Endometrium (tissue), 2 donors: ENCODE measurements around the gene TMEM87B.

ENCODE experiments used
- FAIRE-seq: peaks from 2 replicates; lab custom pipeline; 2012; peaks lifted over from hg19 to GRCh38; lab: Jason Lieb, UNC
- donor health status: control.
- donor health status: control.

TMEM87B gene

DNA sequence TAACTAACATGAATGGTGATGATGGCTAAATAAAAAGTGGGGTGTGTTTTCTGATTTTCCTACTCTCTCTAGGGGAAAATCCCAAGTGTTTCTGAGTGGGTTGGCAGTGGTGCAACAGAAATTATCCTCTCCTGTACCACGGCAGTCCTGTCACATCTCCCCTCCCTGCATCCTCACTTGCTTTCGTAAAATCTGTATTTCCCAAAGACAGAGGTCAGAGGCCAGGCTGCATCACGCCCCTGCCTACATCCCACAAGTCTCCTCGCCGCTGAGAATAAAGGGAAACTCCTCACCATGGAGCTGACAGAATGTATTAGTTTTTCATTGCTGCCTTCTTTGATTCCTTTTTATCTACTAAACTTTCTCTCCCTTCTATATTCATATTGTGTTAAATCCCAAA, 96.2 kb downstream of the TMEM87B start:
- no peak for FAIRE-seq

DNA sequence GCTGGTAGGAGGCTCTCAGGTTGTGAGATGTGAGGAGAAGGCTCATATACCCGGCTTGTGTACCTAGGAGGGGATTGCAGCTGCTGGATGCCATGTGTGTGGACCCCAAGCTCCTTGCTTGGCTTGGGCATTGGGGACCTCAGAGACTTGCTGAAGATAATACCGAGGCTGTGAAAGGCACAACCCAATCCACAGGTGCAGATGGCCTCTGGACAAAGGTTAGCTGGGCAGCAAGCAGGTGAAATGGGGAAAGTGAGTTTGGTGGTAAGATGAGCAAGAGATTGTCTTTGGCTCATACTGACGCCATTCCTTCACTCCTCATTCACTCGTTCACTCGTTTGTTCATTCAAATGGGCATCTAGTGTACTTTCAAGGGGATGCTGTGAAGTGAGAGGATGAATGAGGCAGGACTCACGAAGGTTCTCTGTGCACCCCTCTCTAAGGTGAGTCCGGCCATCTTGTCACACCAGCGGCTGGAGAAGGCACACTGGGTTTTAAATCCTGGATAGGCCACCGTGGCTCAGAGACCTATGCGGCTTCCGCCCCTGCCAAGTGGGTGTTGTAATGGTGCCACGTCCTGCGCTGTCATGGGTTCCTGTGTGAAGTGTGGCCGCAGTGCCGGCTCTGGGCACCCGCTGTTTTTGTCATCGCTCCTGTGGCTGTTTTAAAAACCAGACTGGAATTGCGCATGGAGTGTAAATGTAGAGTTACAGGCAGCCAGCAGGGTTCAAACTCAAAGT, 96.8 kb downstream of the TMEM87B start:
- no peak for FAIRE-seq

DNA sequence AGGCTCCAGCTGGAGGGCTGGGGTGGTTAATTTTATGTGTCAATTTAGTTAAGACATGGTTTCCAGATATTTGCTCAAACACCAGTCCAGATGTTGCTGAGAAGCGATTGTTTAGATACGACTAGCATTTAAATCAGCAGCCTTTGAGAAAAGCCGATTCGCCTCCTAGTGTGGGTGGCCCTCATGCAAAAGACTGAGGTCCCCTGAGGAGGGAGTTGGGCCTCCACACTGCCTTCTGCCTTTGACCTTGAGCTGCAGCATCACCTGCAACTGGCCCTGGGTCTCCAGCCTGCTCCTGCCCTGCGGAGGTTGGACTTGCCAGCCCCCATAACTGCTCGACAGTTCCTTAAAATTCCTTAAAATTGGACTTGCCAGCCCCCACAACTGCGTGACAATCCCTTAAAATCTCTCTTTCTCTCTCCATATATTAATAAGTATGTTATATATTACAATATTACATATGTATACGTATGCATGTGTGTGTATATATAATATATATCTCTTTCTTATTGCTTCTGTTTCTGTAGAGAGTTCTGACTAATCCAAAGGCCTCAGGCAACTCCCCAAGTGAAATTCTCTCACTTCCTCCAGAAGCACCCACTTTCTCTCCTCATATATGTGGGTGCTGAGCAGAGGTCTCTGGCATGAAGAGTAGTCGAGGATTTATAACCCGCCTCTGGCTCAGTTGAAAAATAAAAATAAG, 97.6 kb downstream of the TMEM87B start:
- FAIRE-seq = no peak

DNA sequence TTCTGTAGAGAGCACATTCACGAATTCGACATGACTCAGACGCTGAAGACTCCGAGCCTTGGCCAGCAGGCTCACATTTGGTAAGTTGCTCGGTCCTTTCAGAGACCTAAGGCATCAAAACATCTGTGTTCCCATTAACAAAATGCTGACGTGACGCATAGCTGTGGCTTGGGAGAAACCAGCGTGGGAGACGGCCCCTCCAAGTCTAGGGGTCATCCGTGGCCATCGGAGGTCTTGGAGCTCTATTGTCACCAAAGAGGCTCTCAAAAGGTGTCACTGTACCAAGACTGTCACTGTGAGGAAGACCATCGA, 98.1 kb downstream of the TMEM87B start:
- no peak for FAIRE-seq

DNA sequence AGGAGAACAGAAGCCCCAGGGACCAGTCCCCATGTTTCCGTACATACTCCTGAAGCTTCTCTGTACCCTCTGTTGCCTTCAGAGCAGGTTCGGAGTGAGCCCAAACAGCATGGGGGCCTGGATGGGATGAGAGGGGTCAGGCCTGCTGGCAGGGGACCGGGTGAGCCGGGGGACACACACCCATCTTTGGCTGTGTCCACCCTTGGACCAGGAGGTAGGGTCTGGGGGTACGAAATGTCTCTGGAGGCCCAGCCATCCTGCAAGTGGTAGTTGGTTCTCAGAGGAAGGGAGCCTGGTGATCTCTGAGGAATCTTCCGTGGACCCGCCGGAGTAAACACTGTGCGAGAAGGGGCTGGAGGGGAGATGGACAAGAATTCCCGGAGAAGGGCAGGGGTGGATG, 98.4 kb downstream of the TMEM87B start:
- FAIRE-seq = no peak

DNA sequence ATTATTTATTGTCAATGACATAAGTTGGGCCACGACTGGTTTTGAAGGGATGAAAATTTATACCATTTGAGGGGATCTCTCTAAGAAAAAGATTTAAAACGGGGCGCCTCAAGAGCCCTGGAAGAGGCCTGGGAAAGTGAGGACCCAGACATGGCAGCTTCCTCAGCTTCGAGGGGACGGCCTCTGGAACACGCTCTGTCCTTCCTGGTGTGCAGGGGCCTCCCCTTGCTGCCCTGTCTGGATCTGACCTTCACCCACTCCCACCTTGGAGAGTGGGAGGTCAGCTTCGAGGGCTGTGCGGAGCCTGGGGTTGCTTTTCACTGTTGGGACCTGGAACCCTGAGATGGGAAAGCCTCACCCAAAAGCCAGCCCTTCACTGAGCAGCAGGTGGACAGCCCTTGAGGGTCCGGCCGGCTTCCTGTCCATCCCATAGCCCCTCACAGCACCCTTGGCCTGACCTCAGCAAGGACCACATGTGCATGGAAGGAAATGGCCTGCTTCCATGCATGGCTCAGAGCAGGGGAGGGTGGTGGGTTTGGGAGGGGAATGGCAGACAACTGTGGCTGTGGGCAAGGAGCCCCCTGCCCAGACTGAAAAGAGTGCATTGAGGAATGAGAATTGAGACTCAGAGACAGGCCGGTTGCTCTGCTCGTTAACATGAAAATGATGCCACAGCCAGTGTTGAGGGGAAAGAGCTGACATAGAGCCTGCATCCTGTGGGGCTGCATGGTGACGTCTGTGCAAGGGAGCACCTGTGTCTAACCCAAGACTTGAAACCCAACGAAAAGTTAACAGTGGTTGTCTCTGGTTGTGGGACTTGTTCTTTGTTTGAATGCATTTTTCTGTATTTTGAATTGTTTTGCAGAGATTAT, 99.4 kb downstream of the TMEM87B start:
- FAIRE-seq = no peak

DNA sequence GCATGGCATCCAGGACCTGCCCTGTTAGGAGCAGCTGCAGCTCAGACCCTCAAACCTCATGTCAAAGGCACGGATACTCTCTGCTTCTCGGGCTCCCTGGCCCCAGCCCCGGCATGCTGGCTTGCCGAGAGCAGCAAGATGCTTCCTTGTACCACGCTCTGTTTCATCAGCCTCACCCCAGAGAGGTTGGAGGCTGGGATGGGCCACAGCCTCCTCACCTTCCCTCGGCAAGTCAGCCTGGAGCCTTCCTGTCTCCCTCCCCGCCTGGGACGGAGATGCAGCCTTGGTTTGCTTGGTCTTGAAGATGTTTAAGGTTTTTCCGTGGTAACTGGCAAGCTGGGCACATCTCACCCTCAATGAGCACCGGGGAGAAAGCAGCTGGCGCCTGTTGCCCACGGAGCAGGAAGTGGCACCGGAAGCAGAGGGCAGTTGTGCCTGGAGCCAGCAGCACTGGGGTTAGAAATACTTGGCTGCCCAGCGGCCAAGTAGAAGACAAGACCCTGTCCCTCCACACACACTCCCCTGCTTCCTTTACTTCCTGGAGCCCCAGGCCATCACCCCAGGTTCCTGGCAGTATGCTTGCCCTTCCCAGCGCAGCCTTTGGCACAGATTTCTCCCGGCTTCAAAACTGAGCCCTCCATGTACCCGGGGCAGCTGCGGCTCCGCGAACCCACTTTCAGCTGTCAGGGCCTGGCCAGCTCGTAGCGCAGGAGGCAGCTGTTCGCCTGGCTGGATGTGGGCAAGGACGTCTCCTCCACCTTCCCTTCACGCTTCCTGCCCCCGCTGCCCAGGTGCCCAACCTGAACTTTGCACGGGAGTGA, 100.5 kb downstream of the TMEM87B start:
- FAIRE-seq = no peak

DNA sequence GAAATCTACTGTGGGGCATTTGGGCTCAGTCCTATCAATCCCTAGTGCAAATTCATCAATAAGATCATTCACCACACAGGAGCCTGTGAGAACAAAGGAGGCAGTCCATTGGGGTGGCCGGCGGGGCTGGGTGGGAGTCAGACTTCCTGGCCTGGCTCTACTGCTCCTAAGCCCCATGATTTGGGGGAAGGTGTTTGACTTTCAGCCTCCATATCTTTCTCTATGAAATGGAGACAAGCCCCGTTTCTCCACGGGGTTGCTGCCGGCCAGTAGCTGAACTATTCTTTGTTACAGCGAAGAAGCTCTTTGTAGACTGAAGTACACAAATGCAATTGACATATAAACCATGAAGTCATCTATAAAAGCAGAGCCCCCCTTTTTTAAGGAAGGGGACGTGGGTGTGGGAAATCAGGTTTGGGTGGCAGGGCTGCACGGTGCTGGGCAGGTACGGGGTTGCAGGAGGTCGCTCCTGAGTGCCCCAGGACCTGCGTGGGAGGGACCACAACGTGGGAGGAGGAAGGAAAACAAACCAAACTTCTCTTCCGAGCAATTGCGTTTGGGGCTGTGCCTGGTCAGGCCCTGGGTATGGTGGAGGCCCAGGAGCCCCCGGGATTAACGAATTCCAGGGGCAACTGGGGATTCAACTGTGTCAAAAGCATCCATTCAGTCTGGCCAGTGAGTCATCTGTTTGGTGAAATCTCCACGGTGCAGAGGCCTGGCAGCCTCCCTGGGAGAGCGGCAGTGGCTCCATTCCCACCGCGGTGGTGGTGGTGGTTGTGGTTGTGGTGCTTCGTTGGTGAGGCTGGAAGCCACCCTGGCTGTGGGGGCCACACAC, 101.3 kb downstream of the TMEM87B start:
- FAIRE-seq = no peak

DNA sequence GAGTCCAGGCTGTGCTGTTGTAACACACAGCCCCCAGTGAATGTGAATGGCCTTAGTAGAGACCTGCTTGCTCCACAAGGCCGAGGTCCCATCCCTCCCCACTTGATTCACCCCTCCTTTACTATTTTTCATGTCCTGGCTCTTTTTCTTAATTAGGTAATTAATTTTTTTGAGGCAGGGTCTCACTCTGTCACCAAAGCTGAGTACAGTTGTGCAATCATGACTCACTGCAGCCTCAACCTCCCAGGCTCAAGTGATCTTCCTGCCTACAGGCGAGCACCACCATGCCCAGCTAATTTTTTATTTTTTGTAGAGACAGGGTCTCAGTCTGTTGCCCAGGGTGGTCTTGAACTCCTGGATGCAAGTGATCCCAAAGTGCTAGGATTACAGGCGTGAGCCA, 102.4 kb downstream of the TMEM87B start:
- FAIRE-seq = no peak

DNA sequence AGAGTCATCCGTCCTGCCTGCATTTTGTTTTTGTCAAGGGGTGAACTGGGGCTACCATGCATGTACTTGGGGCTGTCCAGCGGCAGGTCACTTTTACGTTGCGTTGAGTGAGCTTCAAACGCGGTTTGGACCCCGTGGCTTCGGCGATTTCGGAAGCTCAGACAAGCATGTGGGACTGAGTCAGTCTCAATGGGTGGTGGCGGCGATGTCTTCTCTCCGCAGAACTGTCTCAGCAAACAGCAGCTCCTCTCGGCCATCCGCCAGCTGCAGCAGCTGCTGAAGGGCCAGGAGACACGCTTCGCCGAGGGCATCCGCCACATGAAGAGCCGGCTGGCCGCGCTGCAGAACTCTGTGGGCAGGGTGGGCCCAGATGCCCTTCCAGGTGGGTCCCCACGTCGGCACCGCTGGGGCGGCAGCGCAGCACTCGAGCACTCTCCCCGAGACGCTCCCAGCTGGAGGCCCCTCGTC, 104.4 kb downstream of the TMEM87B start:
- no peak for FAIRE-seq

DNA sequence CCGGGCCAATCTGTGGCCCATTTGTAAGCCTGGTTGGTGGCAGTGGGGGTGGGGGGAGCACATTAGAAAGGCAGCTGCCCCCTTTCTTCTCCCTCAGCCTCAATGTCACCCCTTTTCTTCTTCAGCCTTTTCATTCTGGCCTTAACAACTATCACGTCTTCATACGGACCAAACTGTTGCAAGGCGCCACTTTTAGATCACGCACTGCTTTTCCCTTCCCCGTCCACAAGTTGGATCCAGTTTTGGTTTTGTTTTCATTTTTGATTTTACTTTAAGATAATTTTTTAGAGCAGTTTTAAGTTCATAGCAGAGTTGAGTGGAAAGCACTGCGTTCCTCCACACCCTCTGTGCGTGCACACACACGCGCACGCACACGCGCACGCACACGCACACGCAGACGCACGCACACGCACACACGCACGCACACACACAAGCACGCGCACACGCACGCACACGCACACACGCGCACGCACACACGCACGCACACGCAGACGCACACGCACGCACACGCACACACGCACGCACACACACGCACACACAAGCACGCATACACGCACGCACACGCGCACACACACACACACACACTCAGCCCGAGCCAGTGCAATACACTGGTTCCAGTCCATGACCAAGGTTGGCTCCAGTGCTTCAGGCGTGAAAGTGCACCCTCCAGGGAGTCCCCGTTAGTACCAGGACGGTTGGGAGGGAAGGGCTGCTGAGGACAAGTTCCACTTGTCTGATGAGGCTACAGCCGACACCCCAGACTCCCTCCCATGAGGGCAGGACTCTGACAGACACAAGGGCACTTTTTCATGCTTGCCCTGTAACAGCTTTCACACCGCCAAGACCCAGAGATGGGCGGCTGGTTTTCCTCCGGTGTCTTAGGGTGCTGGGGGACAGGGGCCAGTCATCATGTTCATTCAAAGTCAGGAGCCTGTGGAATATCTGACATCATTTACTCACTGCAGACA, 105.5 kb downstream of the TMEM87B start:
- no peak for FAIRE-seq

DNA sequence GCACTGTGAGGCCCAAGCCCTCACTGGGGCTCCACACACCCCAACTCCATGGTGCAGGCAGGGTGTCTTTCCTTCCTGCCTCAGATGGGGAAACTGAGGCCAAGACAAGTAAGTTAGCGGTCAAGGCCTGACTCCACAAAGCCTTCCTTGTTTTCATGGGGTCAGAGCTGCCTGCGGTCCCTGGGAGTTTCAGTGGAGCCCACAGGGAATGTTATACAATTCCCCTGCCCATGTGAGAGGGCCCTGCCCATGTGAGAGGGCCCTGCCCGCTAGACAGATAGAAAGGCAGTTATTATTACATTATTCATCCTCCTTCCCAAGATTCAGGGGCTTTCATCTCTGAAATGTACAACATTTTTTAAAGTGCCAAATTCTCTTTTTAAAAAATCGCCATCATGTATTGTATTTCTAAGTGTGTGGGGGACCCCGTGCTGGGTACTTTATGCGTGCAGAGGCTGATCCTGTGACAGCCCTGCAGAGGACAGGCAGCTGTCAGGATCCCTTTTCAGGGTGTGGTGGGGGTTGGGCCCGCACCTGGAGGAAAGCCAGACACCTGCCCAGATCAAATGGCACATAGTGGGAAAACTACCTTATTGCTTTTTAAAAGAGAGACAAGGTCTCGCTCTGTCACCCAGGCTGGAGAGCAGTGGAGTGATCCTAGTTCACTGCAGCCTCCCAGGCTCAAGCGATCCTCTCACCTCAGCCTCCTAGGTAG, 106.5 kb downstream of the TMEM87B start:
- FAIRE-seq = no peak

DNA sequence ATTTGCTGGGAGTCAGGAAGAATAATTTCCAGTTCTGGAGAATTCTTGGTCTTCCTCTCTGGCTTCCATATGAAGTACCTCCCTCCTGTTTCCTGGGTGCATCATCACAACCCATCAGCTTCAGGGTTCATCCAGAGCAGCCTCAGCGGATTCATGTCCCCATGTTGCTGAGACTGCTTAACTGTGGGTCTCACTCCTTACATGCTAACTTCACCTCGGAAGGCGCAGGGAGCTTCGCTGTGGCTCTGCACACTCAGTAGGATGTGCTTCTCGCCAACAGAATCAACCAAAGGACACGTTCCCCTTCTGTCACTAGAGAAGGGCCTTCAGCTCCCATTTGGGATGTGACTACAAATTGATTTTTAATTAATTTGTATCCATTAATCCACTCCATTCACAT, 107.3 kb downstream of the TMEM87B start:
- no peak for FAIRE-seq

DNA sequence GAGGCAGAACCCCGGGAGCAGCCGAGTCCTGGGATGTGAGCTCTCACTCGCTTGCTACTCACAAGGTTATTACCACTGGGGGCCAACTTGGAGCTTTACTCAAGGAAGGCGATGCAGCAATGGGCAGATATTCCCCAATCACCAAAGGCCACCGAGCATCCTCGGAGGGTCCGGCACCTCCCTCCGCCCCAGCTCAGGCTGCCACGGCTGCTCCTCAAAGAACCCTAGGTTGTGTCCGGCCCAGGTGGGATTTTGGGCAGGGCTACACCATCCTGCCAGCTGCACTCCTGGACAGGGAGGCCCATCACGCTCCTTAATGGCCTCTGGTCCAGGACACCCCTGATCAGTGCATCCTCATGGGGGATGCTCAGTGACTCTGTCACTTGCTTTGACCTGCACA, 107.9 kb downstream of the TMEM87B start:
- FAIRE-seq = no peak

DNA sequence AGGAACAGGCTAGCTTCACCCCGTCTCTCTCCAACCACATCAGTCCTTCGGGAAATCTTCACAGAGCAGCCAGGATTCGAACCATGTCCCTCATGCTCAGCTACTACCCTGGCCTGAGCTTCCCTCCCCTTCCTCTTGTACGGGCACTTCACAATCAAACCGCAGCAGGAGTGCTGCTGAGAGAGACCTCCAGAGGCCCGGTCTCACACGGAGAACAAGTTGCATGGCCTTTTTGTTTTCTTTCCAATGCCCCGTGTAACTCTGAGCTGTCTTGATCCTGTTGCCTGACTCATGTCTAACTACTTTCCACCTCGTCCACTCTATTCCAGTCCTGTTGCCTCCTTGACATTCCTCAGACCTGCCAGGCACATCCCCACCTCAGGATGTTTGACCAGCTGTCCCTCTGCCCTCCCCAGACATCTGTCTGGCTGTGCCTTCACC, 108.5 kb downstream of the TMEM87B start:
- no peak for FAIRE-seq

DNA sequence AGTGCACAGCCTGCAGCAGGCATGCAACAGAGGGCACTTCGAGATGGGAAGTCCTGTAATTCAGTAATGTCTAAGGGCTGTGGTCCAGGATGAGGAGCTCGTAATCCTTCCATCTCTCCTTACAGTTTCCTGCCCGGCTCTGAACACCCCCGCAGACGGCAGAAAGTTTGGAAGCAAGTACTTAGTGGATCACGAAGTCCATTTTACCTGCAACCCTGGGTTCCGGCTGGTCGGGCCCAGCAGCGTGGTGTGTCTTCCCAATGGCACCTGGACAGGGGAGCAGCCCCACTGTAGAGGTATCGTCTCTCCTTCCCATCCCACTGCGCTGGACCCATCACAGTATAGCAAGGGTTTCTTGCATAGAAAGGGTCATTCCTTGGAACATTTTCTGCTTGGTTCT, 109.8 kb downstream of the TMEM87B start:
- no peak for FAIRE-seq

DNA sequence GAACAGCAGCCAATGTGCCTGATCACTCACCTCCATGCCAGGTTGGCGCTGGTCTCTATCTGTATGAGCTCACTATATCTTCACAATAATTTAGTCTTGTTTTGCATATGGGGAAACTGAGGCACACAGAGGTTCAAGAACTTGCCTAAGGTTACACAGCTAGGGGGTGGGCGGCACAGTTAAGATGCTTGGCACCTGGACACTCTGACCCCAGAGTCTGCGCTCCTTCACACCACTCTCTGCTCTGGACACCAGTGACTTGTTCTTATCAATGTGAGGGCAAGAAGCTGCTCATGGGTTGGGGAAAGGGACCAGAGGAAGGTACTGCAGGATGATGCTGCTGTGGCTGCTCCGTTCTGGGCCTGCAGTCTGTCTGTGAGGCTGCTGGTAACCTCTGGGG, 110.2 kb downstream of the TMEM87B start:
- FAIRE-seq = no peak

DNA sequence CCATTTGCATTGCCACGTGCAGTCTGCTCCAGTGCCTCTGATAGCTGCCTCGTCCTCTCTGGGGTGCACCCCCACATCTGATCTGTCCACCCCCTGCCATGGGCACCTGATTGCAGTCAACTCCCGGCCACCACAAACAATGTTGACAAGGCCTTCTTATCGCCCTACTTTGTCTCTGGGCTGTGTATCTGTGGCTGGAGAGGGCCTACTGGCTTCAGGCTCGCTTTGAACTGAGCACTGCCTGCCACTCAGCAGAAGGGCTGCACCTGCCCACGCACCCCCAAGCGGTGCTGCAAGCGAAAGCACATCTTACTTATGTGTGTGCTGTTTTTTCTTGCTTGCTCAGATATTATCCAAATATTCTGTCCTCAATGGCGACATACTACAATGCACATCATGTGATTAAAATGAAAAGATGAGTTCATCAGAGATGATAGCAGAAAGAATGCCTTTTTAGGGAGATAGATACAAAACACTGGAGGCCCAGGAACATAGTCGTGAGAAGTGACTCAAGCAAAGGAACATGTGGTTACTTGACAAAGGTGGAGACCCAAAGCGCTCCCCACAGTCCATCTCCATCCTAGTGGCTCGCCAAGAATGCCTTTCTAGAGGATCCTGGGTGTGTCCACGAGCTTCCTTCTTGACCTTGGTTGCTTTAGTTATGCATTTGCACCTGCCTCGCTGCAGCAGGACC, 111.9 kb downstream of the TMEM87B start:
- FAIRE-seq = no peak
